Gastrocnemius medialis (tissue), 4 donors: ENCODE results near the gene PDSS2. TPM values are rescaled to one million over a fixed set of nuclear protein-coding genes. Genes with fewer than 3 reads are reported as not detected.

ENCODE experiments used
- ATAC-seq, 2 donors: fragments of 150-250 bp; one replicate each; pipeline ENCODE4 v1.9.1; 2016
- DNase-seq, 2 donors: peaks; one replicate each; pipeline ENCODE4 v3.0.0-alpha.2; 2019
- H3K27ac ChIP-seq, 4 donors: fragments of 200-600 bp; sonication (generic); 1 replicate in 1 of 4; 2 replicates in 3 of 4; pipeline ENCODE4 v1.5.1; 2016 to 2018; ENCODE audit warnings: mild to moderate bottlenecking in 2 of 4, moderate library complexity in 1 of 4
- H3K27me3 ChIP-seq, 3 donors: fragments of 200-600 bp; sonication (generic) in 2 of 3; 1 replicate in 1 of 3; 2 replicates in 2 of 3; pipeline versions ENCODE4 v1.5.1 to v1.6.0; 2016 to 2019; ENCODE audit warnings: mild to moderate bottlenecking in 1 of 3, moderate library complexity in 1 of 3
- H3K36me3 ChIP-seq, 2 donors: fragments of 200-600 bp; sonication (generic) in 1 of 2; one replicate each; pipeline ENCODE4 v1.5.1; 2017 to 2018
- H3K4me1 ChIP-seq, 2 donors: fragments of 200-600 bp; sonication (generic) in 1 of 2; one replicate each; pipeline ENCODE4 v1.5.1; 2016 to 2017; ENCODE audit warnings: mild to moderate bottlenecking in 2 of 2
- H3K4me3 ChIP-seq, 4 donors: fragments of 200-600 bp; sonication (generic) in 3 of 4; 1 replicate in 1 of 4; 2 replicates in 3 of 4; pipeline ENCODE4 v1.5.1; 2016 to 2019; ENCODE audit warnings: mild to moderate bottlenecking in 2 of 4
- H3K9me3 ChIP-seq, 3 donors: fragments of 200-600 bp; sonication (generic) in 2 of 3; 1 replicate in 1 of 3; 2 replicates in 2 of 3; pipeline ENCODE4 v1.5.1; 2016 to 2019
- CTCF ChIP-seq, 5 experiments: fragments of 450-650 bp in 3 of 5; fragments of 200-600 bp in 2 of 5; sonication (generic) in 2 of 5; IDR thresholded peaks in 4 of 5; conservative IDR thresholded peaks in 1 of 5; 1 replicate in 4 of 5; 2 replicates in 1 of 5; pipeline ENCODE4 v1.5.1; 2016 to 2019; ENCODE audit warnings: antibody characterized with exemption in 5 of 5, mild to moderate bottlenecking in 3 of 5, moderate library complexity in 3 of 5
- POLR2A ChIP-seq, 2 donors: fragments of 450-650 bp; IDR thresholded peaks; one replicate each; pipeline ENCODE4 v1.6.1; 2017; ENCODE audit warnings: antibody characterized with exemption in 2 of 2, mild to moderate bottlenecking in 2 of 2, moderate library complexity in 2 of 2
- in situ Hi-C, 4 donors: fragments of 200-750 bp; cut with MboI; loops; one replicate each; pipeline versions ENCODE4 v1.15.0 to v1.8.0; 2017; ENCODE audit warnings: low sequenced_read_pairs in 4 of 4
- intact Hi-C: fragments of 100-400 bp; cut with DNase I; formaldehyde crosslinking; loops from one replicate; pipeline ENCODE4 v1.15.1; 2023; ENCODE audit warnings: low total_unique reads
- total RNA-seq, 4 donors: library from RNA; depleted of rRNA; stranded (reverse); fragments of >200 nt; gene quantifications; one replicate each; pipeline versions ENCODE4 v1.1.0 to v1.2.3, GENCODE V29; 2016

The PDSS2 gene
- total RNA-seq, 4 donors from 2014 or later: 6.6 to 14.3 (median 10.0) TPM

- ATAC-seq: no peak
- peaks cover 65 to 66% of the 10 kb centered on the region in 2 donors for H3K4me1 ChIP-seq
- in situ Hi-C loops (loop anchor here in 3 of 4 donors (10.0 to 25.0 kb wide), 2 partner anchors 158 to 165 kb away; no protein-coding TSS in a partner anchor), intact Hi-C loops (loop anchor here (10.0 kb wide), 2 partner anchors 1158 to 1702 kb away; no protein-coding TSS in a partner anchor)
- no peaks in the 10 kb centered on the region for H3K36me3 ChIP-seq
- H3K27ac ChIP-seq: peak overlapping the region; percentile 90 to 95 (median 92)
- no peak overlapping the region for H3K4me3 ChIP-seq
- H3K9me3 ChIP-seq: no peaks in the 10 kb centered on the region
- no peaks in the 10 kb centered on the region for H3K27me3 ChIP-seq
- no peak for DNase-seq
- TF ChIP-seq POLR2A (IDR thresholded peaks at IDR 0.05) (no peak), CTCF (IDR thresholded peaks at IDR 0.05 in 4 of 5, conservative IDR thresholded peaks at IDR 0.05 in 1 of 5) (no peak)
Observed at GRCh38 chr6:107496892-107497684, 37.7 kb upstream of the PDSS2 start.

DNA sequence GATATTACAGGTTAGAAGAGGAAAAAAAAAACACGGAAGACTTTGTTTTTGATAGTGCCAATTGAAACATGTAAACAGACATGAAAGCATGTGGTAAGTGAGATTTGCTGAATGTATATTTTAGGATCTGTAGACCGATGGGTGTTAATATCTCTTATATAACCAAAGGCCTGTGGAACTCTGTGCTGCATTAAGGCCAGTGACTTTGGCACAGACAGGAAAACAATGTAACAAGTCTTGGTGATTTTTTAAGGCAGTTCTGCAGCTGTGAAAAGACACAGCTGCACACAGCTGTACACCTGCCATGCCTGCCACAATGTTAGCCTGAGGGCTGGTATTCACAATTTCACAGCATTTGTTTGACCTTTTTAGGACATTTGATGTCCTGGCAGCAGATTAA lies 36.6 kb upstream of the PDSS2 start:
- ATAC-seq: no peak
- DNase-seq: no peak
- intact Hi-C loops: loop anchor here (2.0 to 10.0 kb wide), 3 partner anchors 179 to 1701 kb away; no protein-coding TSS in a partner anchor
- Histone ChIP-seq H3K9me3 (no peaks in the 10 kb centered on the region), H3K4me1 (peaks cover 70 to 71% of the 10 kb centered on the region in 2 donors), H3K27ac (peak overlapping the region; percentile 90 to 95 (median 92)), H3K4me3 (peak overlapping the region in 1 of 4 donors; percentile 39), H3K36me3 (no peaks in the 10 kb centered on the region), H3K27me3 (no peaks in the 10 kb centered on the region)
- TF ChIP-seq POLR2A (IDR thresholded peaks at IDR 0.05) (no peak), CTCF (IDR thresholded peaks at IDR 0.05 in 4 of 5, conservative IDR thresholded peaks at IDR 0.05 in 1 of 5) (no peak)
- in situ Hi-C loops: loop anchor here in 3 of 4 donors (10.0 to 25.0 kb wide), 2 partner anchors 159 to 166 kb away; no protein-coding TSS in a partner anchor

DNA sequence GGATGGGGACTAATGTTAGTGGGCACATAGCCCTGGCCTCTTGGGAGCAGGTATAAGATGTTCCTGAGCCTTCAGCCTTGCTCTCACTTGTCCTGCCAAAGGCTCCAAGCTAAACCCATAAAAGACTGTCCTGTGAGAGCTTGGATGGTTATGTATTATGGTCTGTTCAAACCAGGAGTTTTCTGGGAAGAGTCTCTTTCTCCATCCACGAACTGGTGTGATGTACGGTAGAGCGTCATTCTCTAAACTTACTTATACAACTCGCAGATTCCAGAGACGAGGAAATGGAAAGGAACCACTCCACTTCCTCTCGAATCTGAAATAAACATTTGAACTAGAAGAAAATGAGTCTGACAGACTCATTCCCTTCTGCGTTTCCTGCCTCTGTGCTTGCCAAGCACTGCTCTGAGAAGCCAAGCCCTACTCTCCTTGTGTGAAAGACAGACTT lies 35.9 kb upstream of the PDSS2 start:
- peaks cover 70 to 71% of the 10 kb centered on the region in 2 donors for H3K4me1 ChIP-seq
- no peaks in the 10 kb centered on the region for H3K27me3 ChIP-seq
- ATAC-seq: peak in 1 of 2 donors; percentile 8
- H3K4me3 ChIP-seq: peak overlapping the region; percentile 2 to 39 (median 17)
- peak overlapping the region; percentile 90 to 95 (median 92) for H3K27ac ChIP-seq
- intact Hi-C loops: loop anchor here (2.0 to 10.0 kb wide), 3 partner anchors 180 to 1700 kb away; no protein-coding TSS in a partner anchor
- in situ Hi-C loops: loop anchor here in 3 of 4 donors (10.0 to 25.0 kb wide), 2 partner anchors 160 to 167 kb away; no protein-coding TSS in a partner anchor
- no peaks in the 10 kb centered on the region for H3K36me3 ChIP-seq
- H3K9me3 ChIP-seq: no peaks in the 10 kb centered on the region
- no peak for TF ChIP-seq POLR2A (IDR thresholded peaks at IDR 0.05)
- no peak for TF ChIP-seq CTCF (IDR thresholded peaks at IDR 0.05 in 4 of 5, conservative IDR thresholded peaks at IDR 0.05 in 1 of 5)
- peak in 1 of 2 donors; percentile 36 for DNase-seq

GRCh38 chr6:107493158-107494057 lies 34.0 kb upstream of the PDSS2 start:
- Histone ChIP-seq H3K4me3 (peak overlapping the region; percentile 69 to 94 (median 84)), H3K27ac (peak overlapping the region; percentile 90 to 95 (median 92)), H3K9me3 (no peaks in the 10 kb centered on the region), H3K4me1 (peaks cover 59 to 63% of the 10 kb centered on the region in 2 donors), H3K36me3 (no peaks in the 10 kb centered on the region), H3K27me3 (no peaks in the 10 kb centered on the region)
- DNase-seq (peak; percentile 55 to 78), ATAC-seq (peak; percentile 74 to 79)
- in situ Hi-C loops (loop anchor here in 3 of 4 donors (10.0 to 25.0 kb wide), 2 partner anchors 161 to 169 kb away; no protein-coding TSS in a partner anchor), intact Hi-C loops (loop anchor here (1.0 to 10.0 kb wide), 7 partner anchors 34 to 1699 kb away; partner anchors contain the start of gene PDSS2)
- TF ChIP-seq POLR2A (IDR thresholded peaks at IDR 0.05) (peak; percentile 16 to 49), CTCF (IDR thresholded peaks at IDR 0.05 in 4 of 5, conservative IDR thresholded peaks at IDR 0.05 in 1 of 5) (no peak)
